ENCODE measurements around the gene CAMK1D.

CAMK1D gene

DNA sequence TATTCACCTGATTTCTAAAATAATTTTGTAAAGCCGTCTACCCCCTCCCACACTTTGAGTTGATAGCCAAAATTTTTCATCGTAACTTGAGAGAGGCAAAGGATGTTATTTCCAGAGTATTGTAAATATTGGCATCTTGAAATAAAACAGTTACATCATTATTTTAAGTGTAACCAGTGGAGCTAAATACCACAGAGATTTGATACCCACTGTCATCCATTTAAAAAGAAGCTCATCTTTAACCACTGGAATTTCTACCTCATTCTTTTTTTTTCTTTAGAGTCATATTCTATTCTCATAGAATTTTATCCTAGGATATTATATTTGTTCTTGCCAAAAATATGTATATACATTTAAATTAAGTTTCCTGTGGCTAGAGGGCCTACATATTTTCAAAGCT is 48.6 kb downstream of the CAMK1D start:
- no peak overlapping the region for H3K4me3 ChIP-seq (ENCODE audit: low read depth, low read length)
- POLR2A ChIA-PET = no interaction called here
- H3K36me3 ChIP-seq (ENCODE audit: control insufficient read depth in 2 of 2, insufficient read depth in 1 of 2, low read length in 2 of 2) = no peaks in the 10 kb centered on the region
- TF ChIP-seq ZNF560 (tag by site-specific recombination; IDR thresholded peaks at IDR 0.05; ENCODE audit: borderline replicate concordance) (no peak), ZNF629 (tag by site-specific recombination; IDR thresholded peaks at IDR 0.05) (no peak), SCRT2 (tag by site-specific recombination; IDR thresholded peaks at IDR 0.05) (no peak), PRDM10 (tag by site-specific recombination; IDR thresholded peaks at IDR 0.05) (no peak), SP7 (tag by site-specific recombination; IDR thresholded peaks at IDR 0.05) (no peak), TSHZ1 (tag by site-specific recombination; IDR thresholded peaks at IDR 0.05; ENCODE audit: borderline replicate concordance) (no peak), ZNF266 (tag by site-specific recombination; IDR thresholded peaks at IDR 0.05; ENCODE audit: low read depth) (no peak), BCL11A (tag by site-specific recombination; IDR thresholded peaks at IDR 0.05; ENCODE audit: low read depth) (no peak), ZNF121 (tag by site-specific recombination; IDR thresholded peaks at IDR 0.05) (no peak), ZSCAN23 (tag by site-specific recombination; IDR thresholded peaks at IDR 0.05) (no peak), ZNF660 (tag by site-specific recombination; IDR thresholded peaks at IDR 0.05) (no peak), ZNF837 (tag by site-specific recombination; IDR thresholded peaks at IDR 0.05) (no peak), HIC1 (tag by site-specific recombination; IDR thresholded peaks at IDR 0.05) (no peak), ZNF48 (tag by site-specific recombination; IDR thresholded peaks at IDR 0.05) (no peak), ZSCAN30 (tag by site-specific recombination; IDR thresholded peaks at IDR 0.05) (no peak), ZSCAN16 (tag by site-specific recombination; IDR thresholded peaks at IDR 0.05) (no peak), ZNF10 (tag by site-specific recombination; IDR thresholded peaks at IDR 0.05) (no peak)
- TF ChIP-seq, protein P1, sequence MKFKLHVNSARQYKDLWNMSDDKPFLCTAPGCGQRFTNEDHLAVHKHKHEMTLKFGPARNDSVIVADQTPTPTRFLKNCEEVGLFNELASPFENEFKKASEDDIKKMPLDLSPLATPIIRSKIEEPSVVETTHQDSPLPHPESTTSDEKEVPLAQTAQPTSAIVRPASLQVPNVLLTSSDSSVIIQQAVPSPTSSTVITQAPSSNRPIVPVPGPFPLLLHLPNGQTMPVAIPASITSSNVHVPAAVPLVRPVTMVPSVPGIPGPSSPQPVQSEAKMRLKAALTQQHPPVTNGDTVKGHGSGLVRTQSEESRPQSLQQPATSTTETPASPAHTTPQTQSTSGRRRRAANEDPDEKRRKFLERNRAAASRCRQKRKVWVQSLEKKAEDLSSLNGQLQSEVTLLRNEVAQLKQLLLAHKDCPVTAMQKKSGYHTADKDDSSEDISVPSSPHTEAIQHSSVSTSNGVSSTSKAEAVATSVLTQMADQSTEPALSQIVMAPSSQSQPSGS (tag by site-specific recombination; IDR thresholded peaks at IDR 0.05; ENCODE audit: low read depth) = no peak; the same call in 1 of the 2 replicates
- H3K27ac ChIP-seq (ENCODE audit: extremely low read depth, low read depth, low read length) = no peak overlapping the region
- H3K9me3 ChIP-seq (ENCODE audit: control insufficient read depth, insufficient read depth, low read depth, low read length) = no peaks in the 10 kb centered on the region
- CTCF ChIA-PET = interaction anchor here (0.8 kb wide), 1 partner anchor 11 kb away, joined by 3 read pairs; no protein-coding TSS in a partner anchor
- peaks cover 10% of the 10 kb centered on the region for H3K4me1 ChIP-seq (ENCODE audit: control insufficient read depth, insufficient read depth, low read length)

Measured in HEK293 (cell line).